ENCODE results near the gene FAM118A.
A peak's percentile ranks its signal among the peaks of the same experiment; 100 is the strongest.
"Not testable (repeated sequence)": the region's sequence is repeated elsewhere in the genome, so short reads cannot be mapped to it uniquely, and the experiment has no call there.

The FAM118A gene

GRCh38 chr22:45309422-45310227 is at the start of gene FAM118A:
FAM118A (plus strand) TSS chr22:45309934; CDS start chr22:45322380, 12,446 bp downstream.
- DNase-seq (ENCODE audit: low spot score) = peak; percentile 99

- not testable (repeated sequence) for DNase-seq (ENCODE audit: low spot score)
These were observed 49.4 kb upstream of the FAM118A start for GRCh38 chr22:45260395-45260759.

- no peak for DNase-seq (ENCODE audit: low spot score)
These were observed 48.2 kb upstream of the FAM118A start for GRCh38 chr22:45261407-45262088.

- DNase-seq (ENCODE audit: low spot score) = no peak
These were observed 47.4 kb upstream of the FAM118A start for GRCh38 chr22:45262195-45262930.

GRCh38 chr22:45262931-45263462 is 46.7 kb upstream of the FAM118A start:
- no peak for DNase-seq (ENCODE audit: low spot score)

GRCh38 chr22:45263463-45264269 is 46.1 kb upstream of the FAM118A start:
- peak; percentile 92 for DNase-seq (ENCODE audit: low spot score)

GRCh38 chr22:45265535-45265934 is 44.2 kb upstream of the FAM118A start:
- no peak for DNase-seq (ENCODE audit: low spot score)

GRCh38 chr22:45268167-45268957 is 41.4 kb upstream of the FAM118A start:
- no peak for DNase-seq (ENCODE audit: low spot score)

GRCh38 chr22:45268958-45269844 is 40.5 kb upstream of the FAM118A start:
- DNase-seq (ENCODE audit: low spot score) = peak; percentile 70

GRCh38 chr22:45270095-45271020 is 39.4 kb upstream of the FAM118A start:
- DNase-seq (ENCODE audit: low spot score) = no peak

GRCh38 chr22:45271667-45272201 is 38.0 kb upstream of the FAM118A start:
- peak; percentile 42 for DNase-seq (ENCODE audit: low spot score)

GRCh38 chr22:45272498-45272897 is 37.2 kb upstream of the FAM118A start:
- no peak for DNase-seq (ENCODE audit: low spot score)

- no peak for DNase-seq (ENCODE audit: low spot score)
These were observed 36.2 kb upstream of the FAM118A start for GRCh38 chr22:45273452-45274075.

GRCh38 chr22:45276507-45277105 is 33.1 kb upstream of the FAM118A start:
- no peak for DNase-seq (ENCODE audit: low spot score)

- not testable (repeated sequence) for DNase-seq (ENCODE audit: low spot score)
These were observed 32.0 kb upstream of the FAM118A start for GRCh38 chr22:45277720-45278119.

GRCh38 chr22:45278125-45278524 is 31.6 kb upstream of the FAM118A start:
- no peak for DNase-seq (ENCODE audit: low spot score)

GRCh38 chr22:45280587-45280980 is 29.1 kb upstream of the FAM118A start:
- no peak for DNase-seq (ENCODE audit: low spot score)

All from COLO829 (cell line).